Trophoblast cell (in vitro differentiated cells and primary cell): Measurements from ENCODE around the gene COPS6. TPM values are rescaled to one million over a fixed set of nuclear protein-coding genes. Genes with fewer than 3 reads are reported as not detected.

Experiments
- DNase-seq, 2 donors: peaks; one replicate each; pipeline ENCODE4 v3.0.0-alpha.2; 2016
- H2AFZ ChIP-seq: 2 replicates; pipeline ENCODE4 v1.6.1; 2013; ENCODE audit warnings: low read length, moderate library complexity, mild to moderate bottlenecking; ENCODE audit not compliant: insufficient read depth, poor library complexity
- H2AK5ac ChIP-seq: 2 replicates; pipeline ENCODE4 v1.6.1; 2013; ENCODE audit warnings: mild to moderate bottlenecking, low read length
- H2BK120ac ChIP-seq: 2 replicates; pipeline ENCODE4 v1.6.1; 2013; ENCODE audit warnings: low read length, mild to moderate bottlenecking, moderate library complexity; ENCODE audit not compliant: insufficient read depth, poor library complexity
- H2BK12ac ChIP-seq: 2 replicates; pipeline ENCODE4 v1.6.1; 2013; ENCODE audit warnings: mild to moderate bottlenecking, low read length, moderate library complexity
- H2BK5ac ChIP-seq: 2 replicates; pipeline ENCODE4 v1.6.1; 2013; ENCODE audit warnings: low read length, low read depth, moderate library complexity, mild to moderate bottlenecking; ENCODE audit not compliant: poor library complexity
- H3K14ac ChIP-seq: 2 replicates; pipeline ENCODE4 v1.6.1; 2013; ENCODE audit warnings: mild to moderate bottlenecking, low read length
- H3K18ac ChIP-seq: 2 replicates; pipeline ENCODE4 v1.6.1; 2013; ENCODE audit warnings: mild to moderate bottlenecking, low read length
- H3K23ac ChIP-seq: 2 replicates; pipeline ENCODE4 v1.6.1; 2013; ENCODE audit warnings: low read length
- H3K27ac ChIP-seq: 2 replicates; pipeline ENCODE4 v1.5.1; 2013; ENCODE audit warnings: low read depth, mild to moderate bottlenecking, inconsistent platforms, low read length, moderate library complexity
- H3K27me3 ChIP-seq: 2 replicates; pipeline ENCODE4 v1.6.1; 2013; ENCODE audit warnings: inconsistent platforms, mild to moderate bottlenecking, low read length, moderate library complexity; ENCODE audit not compliant: insufficient read depth
- H3K36me3 ChIP-seq, 2 experiments: 1 replicate in 1 of 2; 2 replicates in 1 of 2; pipeline ENCODE4 v1.6.1; 2013; ENCODE audit warnings: low read length in 2 of 2, mild to moderate bottlenecking in 2 of 2, moderate library complexity in 1 of 2; ENCODE audit not compliant: insufficient read depth in 2 of 2, control insufficient read depth in 1 of 2
- H3K4ac ChIP-seq: 2 replicates; pipeline ENCODE4 v1.6.1; 2013; ENCODE audit warnings: low read depth, mild to moderate bottlenecking, low read length, moderate library complexity
- H3K4me1 ChIP-seq, 2 experiments: 1 replicate in 1 of 2; 2 replicates in 1 of 2; pipeline ENCODE4 v1.6.1; 2013; ENCODE audit warnings: low read length in 2 of 2, mild to moderate bottlenecking in 2 of 2, moderate library complexity in 1 of 2; ENCODE audit not compliant: insufficient read depth in 2 of 2, control insufficient read depth in 1 of 2
- H3K4me2 ChIP-seq: 2 replicates; pipeline ENCODE4 v1.6.1; 2013; ENCODE audit warnings: inconsistent platforms, mild to moderate bottlenecking, low read length, moderate library complexity
- H3K4me3 ChIP-seq: 2 replicates; pipeline ENCODE4 v1.5.1; 2013; ENCODE audit warnings: mild to moderate bottlenecking, low read depth, low read length, inconsistent platforms
- H3K79me1 ChIP-seq: one replicate; pipeline ENCODE4 v1.6.1; 2013; ENCODE audit warnings: low read length
- H3K79me2 ChIP-seq: 2 replicates; pipeline ENCODE4 v1.6.1; 2013; ENCODE audit warnings: low read length, mild to moderate bottlenecking; ENCODE audit not compliant: control insufficient read depth, insufficient read depth, poor library complexity
- H3K9ac ChIP-seq: 2 replicates; pipeline ENCODE4 v1.6.1; 2013; ENCODE audit warnings: mild to moderate bottlenecking, low read length
- H3K9me3 ChIP-seq: 2 replicates; pipeline ENCODE4 v1.6.1; 2013; ENCODE audit warnings: low read depth, mild to moderate bottlenecking, control low read depth, inconsistent platforms, low read length; ENCODE audit not compliant: insufficient read depth
- H4K12ac ChIP-seq: 2 replicates; pipeline ENCODE4 v1.6.1; 2013; ENCODE audit warnings: low read depth, mild to moderate bottlenecking, low read length, moderate library complexity
- H4K8ac ChIP-seq: 2 replicates; pipeline ENCODE4 v1.6.1; 2013; ENCODE audit warnings: low read depth, mild to moderate bottlenecking, low read length, moderate library complexity
- H4K91ac ChIP-seq: one replicate; pipeline ENCODE4 v1.6.1; 2013; ENCODE audit warnings: low read depth, mild to moderate bottlenecking, low read length, moderate library complexity
- WGBS: extraction: QIAGEN DNeasy Blood & Tissue Kit; methylation state at CpG from one replicate; pipeline ENCODE4 v1.1.7; 2013; ENCODE audit warnings: missing lambda C conversion rate; ENCODE audit not compliant: insufficient read length, insufficient coverage; ENCODE audit errors: extremely low coverage; 5-methylcytosine and 5-hydroxymethylcytosine counted together
- polyA plus RNA-seq: library from polyadenylated mRNA; stranded (reverse); fragments of 200-250 nt; gene quantifications from 2 replicates; pipeline ENCODE4 v1.2.3, GENCODE V29; 2013

The COPS6 gene
- 71.8 and 73.0 TPM in 2 replicates for polyA plus RNA-seq

- H2AK5ac ChIP-seq, result peak within 1 kb of the TSS; percentile 42
- H3K18ac ChIP-seq, result peak within 1 kb of the TSS; percentile 71
- H2BK5ac ChIP-seq, result peak within 1 kb of the TSS; percentile 52
- H3K9ac ChIP-seq, result peak within 1 kb of the TSS; percentile 92
- H3K27ac ChIP-seq, result peak within 1 kb of the TSS; percentile 91
- no peaks in the 10 kb centered on the region for H3K9me3 ChIP-seq
- no CpG with 5 or more reads among the region's 68 CpGs for WGBS
- peaks cover 9 to 15% of the 10 kb centered on the region in 2 experiments for H3K4me1 ChIP-seq
- H4K91ac ChIP-seq, result peak within 1 kb of the TSS; percentile 84
- H3K36me3 ChIP-seq, result peaks cover 29 to 35% of the 10 kb centered on the region in 2 experiments
- H3K27me3 ChIP-seq, result no peaks in the 10 kb centered on the region
- peak within 1 kb of the TSS; percentile 75 for H3K14ac ChIP-seq
- peak within 1 kb of the TSS; percentile 63 for H2BK12ac ChIP-seq
- peak; percentile 52 to 79 for DNase-seq
- peak within 1 kb of the TSS; percentile 89 for H3K4me3 ChIP-seq
- H4K8ac ChIP-seq, result peak within 1 kb of the TSS; percentile 92
- H2BK120ac ChIP-seq, result peak within 1 kb of the TSS; percentile 67
- peak within 1 kb of the TSS; percentile 81 for H4K12ac ChIP-seq
- peaks cover 6% of the 10 kb centered on the region for H3K79me2 ChIP-seq
- peaks cover 17% of the 10 kb centered on the region for H3K79me1 ChIP-seq
- peak within 1 kb of the TSS; percentile 92 for H3K4me2 ChIP-seq
- H2AFZ ChIP-seq, result peak within 1 kb of the TSS; percentile 97
- H3K23ac ChIP-seq, result no peak within 1 kb of the TSS
- H3K4ac ChIP-seq, result peak within 1 kb of the TSS; percentile 56
These were observed at the start of gene COPS6 for GRCh38 chr7:100088621-100089457. Gene COPS6 (plus strand): TSS chr7:100088969. CDS start chr7:100088991, 22 bp downstream.

- Histone ChIP-seq H2BK5ac (no peak overlapping the region), H3K27me3 (no peaks in the 10 kb centered on the region), H2BK12ac (no peak overlapping the region), H3K9ac (no peak overlapping the region), H3K23ac (no peak overlapping the region), H3K79me1 (no peaks in the 10 kb centered on the region), H4K12ac (no peak overlapping the region), H2AFZ (no peak overlapping the region), H3K4me2 (no peak overlapping the region), H3K14ac (no peak overlapping the region), H2BK120ac (no peak overlapping the region), H3K4me1 (no peaks in the 10 kb centered on the region), H3K9me3 (no peaks in the 10 kb centered on the region), H3K18ac (no peak overlapping the region), H3K4ac (no peak overlapping the region), H3K27ac (no peak overlapping the region), H4K91ac (no peak overlapping the region), H2AK5ac (no peak overlapping the region), H3K4me3 (no peak overlapping the region), H3K36me3 (peaks cover 5 to 11% of the 10 kb centered on the region in 2 experiments), H3K79me2 (no peaks in the 10 kb centered on the region), H4K8ac (no peak overlapping the region)
- WGBS, result no CpG with 5 or more reads among the region's 7 CpGs
- DNase-seq, result no peak
These were observed 48.2 kb upstream of the COPS6 start for GRCh38 chr7:100040575-100040974.

- Histone ChIP-seq H3K4ac (no peak overlapping the region), H3K79me2 (peaks cover 4% of the 10 kb centered on the region), H3K9ac (no peak overlapping the region), H2BK12ac (no peak overlapping the region), H3K4me3 (no peak overlapping the region), H3K4me1 (peaks cover 3% of the 10 kb centered on the region in 2 experiments), H3K36me3 (no peaks in the 10 kb centered on the region), H2AFZ (no peak overlapping the region), H3K9me3 (no peaks in the 10 kb centered on the region), H3K79me1 (peaks cover 5% of the 10 kb centered on the region), H4K91ac (no peak overlapping the region), H2BK120ac (no peak overlapping the region), H4K8ac (no peak overlapping the region), H3K14ac (no peak overlapping the region), H3K27me3 (no peaks in the 10 kb centered on the region), H3K23ac (no peak overlapping the region), H2AK5ac (no peak overlapping the region), H2BK5ac (no peak overlapping the region), H4K12ac (no peak overlapping the region), H3K27ac (no peak overlapping the region), H3K18ac (no peak overlapping the region), H3K4me2 (no peak overlapping the region)
- DNase-seq, result peak; percentile 51 to 75
- WGBS, result no CpG with 5 or more reads among the region's 6 CpGs
These were observed 44.1 kb upstream of the COPS6 start for GRCh38 chr7:100044718-100045117.

- no peak overlapping the region for H3K4me2 ChIP-seq
- peaks cover 7% of the 10 kb centered on the region in 2 experiments for H3K4me1 ChIP-seq
- no peak overlapping the region for H4K12ac ChIP-seq
- H4K8ac ChIP-seq, result peak overlapping the region; percentile 100
- H2BK120ac ChIP-seq, result no peak overlapping the region
- peaks cover 6% of the 10 kb centered on the region for H3K79me2 ChIP-seq
- H3K4me3 ChIP-seq, result no peak overlapping the region
- H3K18ac ChIP-seq, result no peak overlapping the region
- H3K36me3 ChIP-seq, result peaks cover 2 to 5% of the 10 kb centered on the region in 2 experiments
- no peak overlapping the region for H2BK12ac ChIP-seq
- H2BK5ac ChIP-seq, result no peak overlapping the region
- peaks cover 9% of the 10 kb centered on the region for H3K79me1 ChIP-seq
- no peaks in the 10 kb centered on the region for H3K27me3 ChIP-seq
- no CpG with 5 or more reads among the region's 4 CpGs for WGBS
- H3K9ac ChIP-seq, result no peak overlapping the region
- no peak overlapping the region for H4K91ac ChIP-seq
- DNase-seq, result peak in 1 of 2 donors; percentile 14
- no peak overlapping the region for H2AK5ac ChIP-seq
- no peak overlapping the region for H3K4ac ChIP-seq
- no peak overlapping the region for H2AFZ ChIP-seq
- no peak overlapping the region for H3K27ac ChIP-seq
- no peak overlapping the region for H3K14ac ChIP-seq
- H3K9me3 ChIP-seq, result no peaks in the 10 kb centered on the region
- H3K23ac ChIP-seq, result no peak overlapping the region
These were observed 40.1 kb upstream of the COPS6 start for GRCh38 chr7:100048680-100049079.
